GM19035 (cell line): ENCODE data around the gene RNF212.
"Not testable (repeated sequence)": the region's sequence is repeated elsewhere in the genome, so short reads cannot be mapped to it uniquely, and the experiment has no call there.

Source experiments
- ATAC-seq: cut with Tn5 transposase; IDR thresholded peaks from one replicate; pipeline ENCODE4 v1.9.1; 2021; ENCODE audit not compliant: unreplicated experiment

Gene RNF212

GRCh38 chr4:1050486-1051213, 62.7 kb downstream of the RNF212 start:
- no peak for ATAC-seq

GRCh38 chr4:1049591-1049905, 63.8 kb downstream of the RNF212 start:
- ATAC-seq, result no peak

DNA sequence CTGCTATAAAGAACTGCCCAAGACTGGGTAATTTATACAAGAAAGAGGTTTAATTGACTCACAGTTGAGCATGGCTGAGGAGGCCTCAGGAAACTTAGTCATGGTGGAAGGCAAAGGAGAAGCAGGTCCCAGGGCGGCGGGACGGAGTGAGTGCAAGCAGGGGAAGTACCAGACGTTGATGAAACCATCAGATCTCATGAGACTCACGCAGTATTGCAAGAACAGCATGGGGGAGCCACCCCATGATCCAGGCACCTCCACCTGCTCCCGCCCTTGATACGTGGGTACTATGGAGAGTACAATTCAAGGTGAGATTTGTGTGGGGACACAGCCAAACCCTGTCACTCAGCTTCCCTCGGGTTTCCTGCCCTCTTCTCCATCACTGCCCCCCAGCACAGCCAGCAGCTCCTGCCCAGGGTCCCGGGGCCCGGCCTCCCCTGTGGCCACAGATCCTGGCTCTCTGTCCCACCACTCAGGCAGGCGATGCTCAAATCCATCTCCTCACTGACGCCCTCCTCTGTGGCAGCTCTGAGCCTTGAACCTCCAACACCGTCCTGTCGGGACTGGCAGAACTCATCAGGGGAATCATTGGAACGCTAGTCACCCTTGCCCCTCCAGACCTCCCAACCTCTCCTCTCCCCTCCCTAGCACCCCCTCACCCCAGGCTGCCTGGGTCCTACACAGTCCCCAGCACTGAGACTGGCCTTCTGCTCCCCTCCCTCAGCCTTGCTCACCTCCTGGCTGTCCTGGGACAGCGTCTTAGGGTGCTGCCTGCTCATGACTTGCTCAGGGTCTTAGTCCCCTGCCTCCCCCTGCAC, 64.4 kb downstream of the RNF212 start:
- ATAC-seq, result no peak

DNA sequence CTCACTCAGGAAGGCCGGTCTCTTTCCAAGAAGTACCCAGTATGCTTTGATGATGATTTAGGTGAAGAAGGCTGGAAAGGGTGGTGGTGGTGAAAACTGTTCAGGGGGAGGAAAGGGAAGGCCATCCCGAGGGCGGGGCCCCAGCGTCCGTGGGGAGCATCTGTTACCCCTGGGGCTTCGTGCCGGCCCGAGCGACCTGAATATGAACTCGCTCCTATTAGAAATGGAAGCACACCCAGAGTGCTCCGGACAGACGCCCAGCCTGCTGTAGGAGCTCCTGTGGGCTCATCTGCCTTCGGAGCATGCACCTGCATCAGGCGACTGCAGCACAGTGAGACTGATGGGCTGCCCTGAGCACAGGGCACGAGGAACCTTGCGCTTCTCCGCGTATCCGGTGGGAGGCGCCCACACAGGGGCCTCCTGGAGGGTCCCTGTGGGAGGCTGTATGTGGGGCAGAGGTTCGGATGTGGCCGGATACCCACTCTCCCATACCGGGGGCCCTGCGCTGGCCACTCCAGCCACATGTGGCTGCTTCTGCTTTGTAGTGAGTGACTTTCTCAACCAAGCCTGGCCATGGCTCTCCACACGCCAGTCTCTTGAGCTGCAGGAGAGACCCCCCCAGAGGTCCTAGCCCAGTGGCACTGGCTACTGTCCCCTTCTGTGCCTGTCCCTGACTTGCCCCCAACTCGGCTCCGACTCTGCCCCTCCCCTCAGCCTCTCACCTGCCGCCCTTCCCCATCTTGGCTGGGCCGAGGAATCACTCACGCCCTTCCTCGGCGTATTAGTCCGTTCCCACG, 65.2 kb downstream of the RNF212 start:
- ATAC-seq, result no peak

- ATAC-seq, result no peak
Measured at GRCh38 chr4:1047106-1047975, 66.0 kb downstream of the RNF212 start.

GRCh38 chr4:1046581-1047011, 66.8 kb downstream of the RNF212 start:
- ATAC-seq, result not testable (repeated sequence)

DNA sequence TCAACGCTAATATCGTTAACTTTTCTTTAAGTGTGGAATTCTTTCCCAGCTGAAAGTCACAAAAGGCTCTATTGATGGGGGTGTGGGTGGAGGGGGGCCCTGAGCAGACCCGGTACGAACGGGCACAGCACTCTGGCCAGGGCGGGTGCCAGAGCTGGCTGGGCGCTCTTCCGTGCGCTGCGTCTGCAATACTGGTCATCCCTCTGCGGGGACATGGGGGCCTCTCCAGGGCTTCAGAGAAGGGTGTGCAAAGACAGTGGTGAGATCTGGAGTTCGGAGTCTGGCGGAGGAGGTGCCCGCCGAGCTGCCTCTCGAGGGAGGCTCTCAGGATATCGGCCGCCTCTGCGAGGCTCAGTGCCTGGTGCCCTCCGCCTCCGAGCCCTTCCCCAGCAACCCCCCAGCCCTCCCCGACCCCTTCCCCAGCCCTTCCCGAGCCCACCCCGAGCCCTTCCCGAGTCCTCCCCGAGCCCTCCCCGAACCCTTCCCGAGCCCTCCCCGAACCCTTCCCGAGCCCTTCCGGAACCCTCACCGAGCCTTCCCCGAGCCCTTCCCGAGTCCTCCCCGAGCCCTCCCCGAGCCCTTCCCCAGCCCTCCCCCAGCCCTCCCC, 67.7 kb downstream of the RNF212 start:
- no peak for ATAC-seq

DNA sequence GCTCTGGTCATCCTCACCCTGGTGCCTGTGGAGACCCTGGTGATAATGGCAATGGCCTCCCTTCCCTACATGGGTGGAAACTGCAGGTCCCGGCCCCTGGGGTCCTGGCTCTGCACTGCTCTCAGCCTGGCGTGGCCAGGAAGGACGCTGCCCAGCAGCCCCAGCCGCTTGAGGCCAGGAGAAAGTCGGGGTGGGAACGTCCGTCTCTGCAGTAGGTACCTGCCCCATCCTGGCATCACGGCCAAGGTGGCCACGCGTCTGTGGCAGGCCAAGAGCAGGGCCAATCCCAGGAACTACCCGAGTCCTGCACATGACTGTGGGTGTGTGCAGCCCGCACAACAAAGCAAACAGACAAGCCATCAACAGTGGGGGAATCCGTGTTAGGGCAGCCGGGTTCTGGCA, 68.2 kb downstream of the RNF212 start:
- ATAC-seq, result no peak

- no peak for ATAC-seq
Measured at GRCh38 chr4:1044469-1045192, 68.7 kb downstream of the RNF212 start.

DNA sequence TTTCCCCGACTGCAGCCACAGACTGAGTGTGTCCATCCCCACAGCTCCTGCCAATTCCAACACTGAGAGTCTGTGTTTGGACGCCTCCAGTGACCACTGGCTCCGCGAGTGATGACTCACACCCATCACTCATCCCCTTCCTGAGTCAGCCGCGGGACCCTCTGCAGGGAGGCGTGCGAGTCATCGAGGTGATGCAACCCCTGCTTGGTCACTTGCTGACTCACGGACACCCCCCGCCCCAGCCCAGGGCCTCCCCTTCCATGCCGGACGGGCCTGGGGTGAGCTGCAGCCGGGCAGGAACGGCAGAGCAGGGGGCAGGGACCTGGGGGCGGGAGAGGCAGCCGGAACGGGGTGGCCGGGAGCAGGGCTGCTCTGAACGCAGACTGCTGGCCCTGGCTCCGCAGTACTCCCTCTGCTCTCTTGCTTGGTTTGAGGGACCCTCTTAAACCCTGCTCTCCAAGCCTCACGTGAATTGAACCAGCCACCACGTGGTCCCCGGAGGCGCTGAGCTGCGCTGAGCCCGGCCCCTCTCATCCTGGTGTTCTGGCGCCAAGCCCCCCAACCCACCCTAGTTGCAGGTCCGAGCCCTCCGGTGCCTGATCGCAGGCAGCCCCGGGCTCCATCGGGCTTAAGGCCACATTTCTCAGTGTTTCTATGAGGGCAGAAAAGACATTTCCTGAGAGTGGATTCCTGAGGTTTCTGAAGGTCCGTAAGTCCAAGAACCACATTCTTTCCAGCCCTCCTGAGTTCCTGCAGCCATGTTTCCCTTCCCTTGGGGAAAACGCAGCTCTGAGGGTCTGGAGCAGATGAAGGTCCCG, 69.5 kb downstream of the RNF212 start:
- no peak for ATAC-seq

GRCh38 chr4:1043162-1043561, 70.2 kb downstream of the RNF212 start:
- no peak for ATAC-seq

- no peak for ATAC-seq
Measured at GRCh38 chr4:1042352-1043055, 70.9 kb downstream of the RNF212 start.

- no peak for ATAC-seq
Measured at GRCh38 chr4:1041936-1042330, 71.4 kb downstream of the RNF212 start.

DNA sequence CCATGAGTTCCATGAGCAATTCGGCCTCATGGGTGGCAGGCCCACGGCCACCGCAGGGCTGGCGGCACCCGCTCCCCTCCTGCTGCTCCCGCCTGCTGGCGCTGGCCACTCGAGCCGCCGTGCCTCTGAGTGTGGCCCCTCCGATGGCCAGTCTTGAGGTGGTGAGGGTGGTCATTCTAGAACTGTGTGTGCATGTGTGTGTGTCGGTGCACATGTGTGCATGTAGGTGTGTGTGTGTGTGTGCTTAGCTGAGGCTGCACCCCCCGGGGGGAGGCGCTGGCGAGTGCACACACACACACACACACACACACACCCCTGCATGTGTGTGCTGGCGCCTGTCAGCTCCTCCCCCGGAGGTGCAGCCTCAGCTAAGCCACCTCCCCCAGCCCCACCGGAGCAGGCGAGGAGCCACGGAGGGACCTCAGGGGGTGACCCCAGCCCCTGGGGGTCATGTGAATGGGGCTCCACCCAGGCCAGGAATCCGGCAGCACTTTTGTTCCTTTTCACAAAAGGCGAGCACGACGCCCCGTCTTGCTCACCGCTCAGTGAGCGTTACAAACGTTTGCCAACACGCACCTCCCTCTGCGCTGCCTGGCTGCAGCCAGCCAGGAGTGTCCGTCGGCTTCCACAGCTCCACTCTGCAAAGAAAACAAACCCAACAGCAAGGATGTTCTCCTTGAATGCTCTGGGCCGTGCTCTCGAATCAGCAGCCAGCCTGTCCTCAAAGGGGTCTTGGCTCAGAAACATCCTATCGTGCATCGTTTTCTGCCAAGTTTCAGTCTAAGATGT, 72.0 kb downstream of the RNF212 start:
- no peak for ATAC-seq

- ATAC-seq, result no peak
Measured at GRCh38 chr4:1040344-1041146, 72.8 kb downstream of the RNF212 start.

GRCh38 chr4:1039493-1040343, 73.6 kb downstream of the RNF212 start:
- ATAC-seq, result no peak
